Measurements from ENCODE around the gene CHURC1.

Gene CHURC1

DNA sequence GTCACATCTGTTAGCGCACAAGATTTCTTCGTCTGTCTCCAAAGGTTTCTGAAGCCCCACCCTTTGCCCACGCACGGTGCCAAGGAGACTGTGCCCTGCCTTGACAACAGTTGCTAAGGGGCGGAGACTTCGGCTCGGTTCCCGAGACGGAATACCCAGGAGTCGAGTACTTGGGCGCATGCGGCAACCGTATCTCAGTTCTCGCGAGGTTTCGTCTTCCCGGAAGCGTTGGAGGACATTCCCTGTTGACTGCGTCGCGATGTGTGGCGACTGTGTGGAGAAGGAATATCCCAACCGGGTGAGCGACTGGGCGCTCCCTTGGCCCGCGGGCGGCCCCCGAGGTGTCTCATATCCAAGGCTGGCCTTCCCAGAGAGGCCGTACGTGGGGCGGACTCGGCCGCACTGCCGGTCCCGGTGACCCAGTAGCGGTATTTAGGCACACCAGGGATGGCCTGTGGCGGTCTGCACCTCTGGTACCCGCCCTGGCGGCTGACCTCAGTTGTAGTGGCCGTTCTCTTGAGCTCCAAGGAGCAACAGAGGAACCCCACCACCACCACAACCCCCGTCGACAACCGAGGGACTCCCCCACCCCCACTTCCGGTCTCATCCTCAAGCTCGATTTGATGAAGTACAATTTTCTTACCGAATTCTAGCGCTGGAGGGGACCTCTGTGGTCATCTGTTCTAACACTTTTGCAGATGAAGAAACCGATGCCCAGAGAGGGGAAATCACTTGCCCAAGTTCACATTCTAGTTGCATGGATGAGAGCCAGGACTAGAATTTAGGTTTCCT is at the start of gene CHURC1:
CHURC1 (plus strand) TSS at position 219 of the 792 bp plus-strand sequence; CDS start at position 260, 41 bp downstream.
- peak; percentile 97 for DNase-seq (ENCODE audit: low read depth, low spot score)

DNA sequence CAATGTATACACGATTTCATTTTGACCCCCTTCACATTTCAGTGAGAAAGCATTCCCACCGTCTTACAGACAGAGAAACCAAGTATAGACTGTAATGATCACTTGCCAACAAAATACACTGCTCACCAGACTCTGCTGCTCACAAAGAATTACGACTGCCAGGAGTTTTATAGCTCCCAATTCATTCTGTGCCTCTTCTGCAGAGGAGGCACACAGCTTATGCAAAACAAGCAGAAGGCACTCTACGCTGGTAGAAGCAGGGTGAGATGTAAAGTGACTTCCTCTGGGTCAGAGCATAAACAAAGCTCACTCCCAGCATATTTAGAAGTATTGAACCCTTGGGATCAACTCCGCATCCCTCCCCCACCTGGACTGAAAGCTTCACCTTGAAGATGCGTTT is 49.1 kb upstream of the CHURC1 start:
- DNase-seq (ENCODE audit: low read depth, low spot score), result no peak

GRCh38 chr14:64865992-64866391 is 48.3 kb upstream of the CHURC1 start:
- DNase-seq (ENCODE audit: low read depth, low spot score), result peak; percentile 29

DNA sequence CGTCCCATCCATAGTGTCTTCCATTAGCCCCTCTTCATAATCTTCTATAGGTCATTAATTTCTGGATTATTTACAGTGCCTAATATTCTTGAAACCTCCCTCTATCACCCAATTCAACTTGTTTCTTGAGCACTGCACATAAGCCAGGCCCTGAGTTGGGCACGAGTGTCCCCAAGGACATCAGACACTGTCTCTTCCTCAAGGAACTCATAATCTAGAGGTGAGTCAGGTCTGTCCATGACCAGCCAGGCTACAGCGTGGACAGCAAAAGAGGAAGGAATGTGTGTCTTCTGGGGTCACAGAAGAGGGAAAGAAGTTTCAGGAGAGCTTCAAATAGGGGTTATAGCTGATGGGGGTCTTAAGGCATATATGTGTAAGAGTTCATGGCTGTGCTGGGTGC is 47.1 kb upstream of the CHURC1 start:
- DNase-seq (ENCODE audit: low read depth, low spot score), result no peak

GRCh38 chr14:64868379-64868778 is 45.9 kb upstream of the CHURC1 start:
- no peak for DNase-seq (ENCODE audit: low read depth, low spot score)

DNA sequence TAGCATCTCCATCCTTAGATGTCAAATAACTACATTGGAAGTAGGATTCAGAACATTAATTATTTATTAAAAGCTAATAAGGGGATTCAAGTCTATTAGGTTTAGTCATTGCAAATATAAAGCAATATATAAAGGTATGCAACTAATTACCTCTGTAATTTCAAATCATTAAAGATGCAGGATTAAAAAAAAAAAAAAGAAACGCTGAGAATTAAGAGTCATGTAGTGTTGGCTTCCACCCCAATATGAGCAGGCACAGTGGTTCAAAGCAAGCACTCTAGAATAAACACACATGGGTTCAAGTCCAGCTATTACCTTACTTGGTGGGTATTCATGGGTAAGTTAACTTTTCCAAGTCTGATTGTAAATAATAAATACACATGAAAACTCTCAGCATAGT is 45.4 kb upstream of the CHURC1 start:
- no peak for DNase-seq (ENCODE audit: low read depth, low spot score)

DNA sequence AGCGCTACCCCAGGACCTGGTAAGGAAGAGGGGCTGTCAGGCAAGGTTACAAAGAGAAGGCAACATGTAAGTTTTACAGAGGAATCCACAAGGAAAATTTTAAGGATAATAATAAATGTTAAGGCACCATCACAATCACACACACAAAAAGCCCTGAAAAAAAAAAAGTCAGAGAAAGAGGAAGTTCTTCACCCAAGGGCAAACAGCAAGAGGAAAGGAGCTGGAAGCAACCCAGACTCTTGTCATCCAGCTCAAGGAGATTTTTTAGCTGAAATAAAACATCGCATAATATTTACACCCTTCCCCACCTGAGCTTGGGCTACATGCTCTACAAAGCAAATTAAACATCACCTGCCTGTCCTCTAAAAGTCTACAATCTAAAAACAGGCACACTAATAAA is 44.1 kb upstream of the CHURC1 start:
- no peak for DNase-seq (ENCODE audit: low read depth, low spot score)

DNA sequence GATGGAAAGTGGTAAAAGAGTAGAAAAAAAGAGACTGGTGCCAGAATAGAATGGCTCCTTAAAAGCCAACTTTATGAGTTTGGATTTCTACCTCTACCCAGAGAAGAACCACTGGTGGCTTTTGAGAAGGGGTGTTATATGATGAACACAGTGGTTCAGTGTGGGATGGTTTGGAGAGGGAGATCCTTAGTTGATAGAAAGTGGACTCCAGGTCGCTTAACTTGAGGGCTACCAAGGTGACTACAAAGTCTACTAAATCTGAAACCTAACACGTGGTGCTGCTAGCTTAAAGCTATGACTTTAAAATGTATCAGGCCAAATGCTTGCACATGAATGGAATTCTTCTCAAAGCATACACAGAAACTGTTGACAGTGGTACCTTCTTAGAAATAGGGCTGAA is 42.9 kb upstream of the CHURC1 start:
- DNase-seq (ENCODE audit: low read depth, low spot score), result no peak

GRCh38 chr14:64873506-64874219 is 40.6 kb upstream of the CHURC1 start:
- DNase-seq (ENCODE audit: low read depth, low spot score), result no peak

DNA sequence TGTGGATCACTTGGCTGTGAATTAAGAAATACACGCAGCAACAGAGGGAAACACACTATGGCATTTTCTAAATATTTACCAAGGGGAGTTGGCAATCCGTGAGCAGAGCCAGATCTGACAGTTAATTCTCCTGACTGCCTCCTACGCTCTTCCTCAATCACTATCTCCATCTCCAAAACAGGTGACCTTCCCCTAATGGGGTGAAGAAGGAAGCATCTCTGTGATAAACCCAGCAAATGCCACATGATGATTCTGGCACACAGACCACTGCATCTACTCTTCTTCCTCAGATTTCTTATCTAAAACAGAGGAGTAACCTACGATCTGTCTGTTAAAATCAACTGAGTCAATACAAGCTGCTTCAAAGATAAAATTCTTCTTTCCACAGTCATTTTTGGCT is 38.9 kb upstream of the CHURC1 start:
- DNase-seq (ENCODE audit: low read depth, low spot score), result no peak

- no peak for DNase-seq (ENCODE audit: low read depth, low spot score)
Measured at GRCh38 chr14:64877846-64878245, 36.4 kb upstream of the CHURC1 start.

GRCh38 chr14:64878837-64879634 is 35.2 kb upstream of the CHURC1 start:
- peak; percentile 39 for DNase-seq (ENCODE audit: low read depth, low spot score)

DNA sequence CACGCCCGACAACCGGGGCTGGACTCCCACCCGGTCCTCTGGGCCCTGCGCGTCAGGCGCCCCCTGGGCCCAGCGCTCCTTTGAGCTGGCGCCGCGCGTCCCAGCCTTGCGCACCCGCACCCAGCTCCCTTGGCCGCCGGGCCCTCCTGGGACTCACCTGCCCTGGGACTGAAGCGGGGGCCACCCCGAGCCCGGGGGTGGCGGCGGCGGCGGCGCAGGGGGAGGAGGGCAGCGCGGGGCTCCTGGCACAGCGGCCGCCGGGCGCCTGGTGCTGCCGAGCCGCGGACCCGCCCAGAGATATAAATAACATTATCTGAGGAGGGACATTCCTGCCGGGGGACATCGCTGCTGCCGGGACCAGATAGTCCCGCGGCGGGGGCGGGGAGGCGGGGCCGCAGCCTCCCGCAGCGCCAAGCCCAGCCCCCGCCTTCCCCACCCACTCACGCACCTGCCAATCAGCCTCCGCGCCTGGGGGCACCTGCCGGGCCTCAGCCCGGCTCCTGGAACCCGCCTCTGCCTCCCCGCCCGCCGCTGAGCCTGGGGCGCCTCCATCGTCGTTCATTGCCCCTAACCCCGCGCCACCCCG is 34.5 kb upstream of the CHURC1 start, which contains the start of gene SPTB:
SPTB (minus strand) TSS at position 273 of the 586 bp plus-strand sequence. CDS start 56,813 bp downstream, outside the sequence.
- peak; percentile 76 for DNase-seq (ENCODE audit: low read depth, low spot score)

DNA sequence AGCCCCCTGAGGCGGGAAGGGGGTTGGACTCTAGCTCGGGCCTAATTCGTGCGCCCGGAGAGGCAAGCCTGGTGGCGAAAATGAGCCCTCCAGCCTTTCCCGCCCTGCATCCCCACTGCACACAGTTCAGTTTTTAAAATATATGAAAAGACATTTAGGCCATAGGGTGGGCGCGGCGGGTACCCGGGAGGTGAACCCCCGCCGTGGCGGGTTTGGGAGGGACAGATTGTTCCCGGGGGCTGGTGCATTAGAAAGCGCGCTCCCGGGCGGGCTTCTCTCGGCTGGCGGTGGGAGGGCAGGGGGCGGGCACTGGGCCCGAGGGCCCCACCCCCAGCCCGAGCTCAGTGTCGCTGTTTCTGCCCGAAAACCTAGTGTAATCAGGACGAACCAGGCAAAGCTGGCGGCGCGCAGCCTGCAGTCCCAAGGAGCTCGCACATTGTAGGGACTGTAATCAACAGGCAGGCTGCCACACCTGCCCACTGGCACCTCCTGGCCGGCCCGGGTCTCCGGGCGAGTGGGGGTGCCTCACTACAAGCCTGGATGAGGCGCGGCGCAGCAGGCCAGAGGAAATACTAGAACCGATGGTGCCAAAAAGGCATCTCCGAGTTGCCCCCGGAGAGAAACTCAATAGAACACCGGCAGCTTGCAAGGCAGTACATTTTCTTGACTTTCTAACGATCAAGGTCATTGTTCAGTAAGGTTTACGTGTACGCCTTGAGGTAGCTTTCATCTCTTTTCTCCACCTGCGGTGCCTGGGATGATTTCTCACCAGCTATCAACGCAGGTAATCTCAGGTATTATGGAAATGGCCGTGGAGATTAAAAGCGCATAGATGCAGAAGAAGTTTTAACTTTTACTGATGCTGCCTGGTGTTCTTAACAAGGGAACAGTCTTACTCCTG is 33.8 kb upstream of the CHURC1 start:
- DNase-seq (ENCODE audit: low read depth, low spot score), result peak; percentile 83

GRCh38 chr14:64885559-64885958 is 28.7 kb upstream of the CHURC1 start:
- no peak for DNase-seq (ENCODE audit: low read depth, low spot score)

GRCh38 chr14:64889352-64889751 is 24.9 kb upstream of the CHURC1 start:
- no peak for DNase-seq (ENCODE audit: low read depth, low spot score)

- no peak for DNase-seq (ENCODE audit: low read depth, low spot score)
Measured at GRCh38 chr14:64891173-64891838, 22.9 kb upstream of the CHURC1 start.

DNA sequence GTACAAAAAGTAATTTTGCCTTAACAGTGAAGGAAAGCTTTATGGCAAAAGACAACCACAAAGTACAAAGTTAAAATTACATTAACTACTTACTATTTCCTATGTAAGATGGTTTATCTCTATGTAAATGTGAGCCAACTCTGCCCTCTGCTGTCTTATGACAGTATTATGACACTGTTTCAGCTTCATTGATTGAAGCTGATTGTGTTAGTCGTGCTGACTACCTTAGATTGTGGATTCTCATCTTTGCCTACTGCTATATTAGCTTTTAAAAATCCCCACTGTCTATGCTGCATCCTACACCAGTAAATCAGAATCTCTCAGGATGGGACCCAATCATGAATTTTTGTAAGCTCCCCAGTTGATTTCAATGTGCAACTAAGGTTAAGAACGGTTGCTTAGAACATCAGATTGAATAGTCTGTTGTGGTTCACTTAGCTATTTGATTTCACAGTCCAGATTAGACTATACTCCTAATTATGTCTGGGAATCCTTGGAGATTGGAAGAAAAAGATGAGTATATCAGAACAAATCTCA is 22.3 kb upstream of the CHURC1 start:
- DNase-seq (ENCODE audit: low read depth, low spot score), result no peak

DNA sequence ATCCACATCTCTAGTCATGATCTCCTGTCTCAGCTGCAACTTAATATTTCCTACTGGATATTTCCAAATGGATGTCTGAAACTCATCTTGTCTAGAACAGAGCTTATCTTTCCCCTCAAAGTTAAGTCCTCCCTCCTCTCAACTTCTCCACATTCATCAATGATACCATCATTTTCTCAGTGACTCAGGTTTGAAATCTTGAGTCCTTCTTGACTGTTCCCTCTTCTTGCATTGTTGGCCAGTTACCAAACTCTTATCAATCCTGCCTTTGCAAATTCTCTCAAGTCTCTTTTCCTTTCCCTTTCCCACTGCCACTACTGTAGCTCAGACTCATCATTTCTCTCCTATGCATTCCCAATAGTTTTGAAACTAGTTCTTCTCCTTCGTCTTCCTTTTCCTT is 14.3 kb upstream of the CHURC1 start:
- no peak for DNase-seq (ENCODE audit: low read depth, low spot score)

GRCh38 chr14:64906022-64906421 is 8.2 kb upstream of the CHURC1 start:
- no peak for DNase-seq (ENCODE audit: low read depth, low spot score)

Data from ELF-1 (cell line).